DOHH2 (cell line): Measurements from ENCODE around the gene KCNH6.

Experiments
- H3F3A ChIP-seq: fragments of 200-600 bp; sonication (generic), shearing (Covaris generic); 2 replicates; pipeline ENCODE4 v1.6.0; 2016; ENCODE audit warnings: antibody characterized with exemption, mild to moderate bottlenecking; ENCODE audit not compliant: control insufficient read depth, insufficient read depth
- H3K27ac ChIP-seq: fragments of 200-600 bp; sonication (generic); 2 replicates; pipeline ENCODE4 v1.5.1; 2014; ENCODE audit warnings: low read depth, mild to moderate bottlenecking, low read length, moderate library complexity
- H3K27me3 ChIP-seq: fragments of 200-600 bp; sonication (generic); 2 replicates; pipeline ENCODE4 v1.6.1; 2014; ENCODE audit warnings: mild to moderate bottlenecking, low read length, mixed read lengths; ENCODE audit not compliant: control insufficient read depth
- H3K36me3 ChIP-seq: fragments of 200-600 bp; sonication (generic); 2 replicates; pipeline ENCODE4 v1.6.1; 2014; ENCODE audit warnings: mild to moderate bottlenecking, low read length, moderate library complexity, mixed read lengths; ENCODE audit not compliant: control insufficient read depth
- H3K4me1 ChIP-seq: fragments of 200-600 bp; sonication (generic); 2 replicates; pipeline ENCODE4 v1.6.1; 2014; ENCODE audit warnings: mild to moderate bottlenecking, low read length, mixed read lengths; ENCODE audit not compliant: control insufficient read depth
- H3K4me2 ChIP-seq: fragments of 200-600 bp; sonication (generic); 2 replicates; pipeline ENCODE4 v1.6.0; 2014; ENCODE audit warnings: mild to moderate bottlenecking, low read length, moderate library complexity
- H3K4me3 ChIP-seq: fragments of 200-600 bp; sonication (generic); 2 replicates; pipeline ENCODE4 v1.5.1; 2014; ENCODE audit warnings: mild to moderate bottlenecking, low read length, mixed read lengths
- H3K79me2 ChIP-seq: fragments of 200-600 bp; sonication (generic); 2 replicates; pipeline ENCODE4 v1.6.1; 2014; ENCODE audit warnings: mild to moderate bottlenecking, low read length, mixed read lengths; ENCODE audit not compliant: control insufficient read depth
- H3K9me2 ChIP-seq: fragments of 200-600 bp; sonication (generic); replicated peaks from 2 replicates; pipeline ENCODE4 v1.6.1; 2014; ENCODE audit warnings: mild to moderate bottlenecking, low read length, mixed read lengths; ENCODE audit not compliant: control insufficient read depth
- H3K9me3 ChIP-seq: fragments of 200-600 bp; sonication (generic); 2 replicates; pipeline ENCODE4 v1.6.1; 2014; ENCODE audit warnings: antibody characterized with exemption, low read length, mixed read lengths; ENCODE audit not compliant: control insufficient read depth, insufficient read depth
- H4K20me1 ChIP-seq: fragments of 200-600 bp; sonication (generic); 2 replicates; pipeline ENCODE4 v1.6.0; 2014; ENCODE audit warnings: low read depth, mild to moderate bottlenecking, antibody characterized with exemption, low read length, moderate library complexity; ENCODE audit not compliant: control insufficient read depth, insufficient read depth
- CTCF ChIP-seq: fragments of 200-600 bp; sonication (generic); IDR thresholded peaks from one replicate; pipeline ENCODE4 v1.5.1; 2014; ENCODE audit warnings: antibody characterized with exemption, mild to moderate bottlenecking, low read depth, low read length; ENCODE audit not compliant: poor library complexity, severe bottlenecking
- EZH2phosphoT487 ChIP-seq: fragments of 200-600 bp; sonication (generic); IDR thresholded peaks from 2 replicates; pipeline ENCODE4 v1.6.1; 2017; ENCODE audit warnings: borderline replicate concordance, mild to moderate bottlenecking, antibody characterized with exemption, low read length, moderate library complexity, mixed read lengths

The KCNH6 gene

GRCh38 chr17:63525190-63525946, 2.2 kb downstream of the KCNH6 start:
- TF ChIP-seq EZH2phosphoT487 (no peak), CTCF (no peak)
- H3K4me2 ChIP-seq: no peak overlapping the region
- H3K4me3 ChIP-seq: no peak overlapping the region
- no peaks in the 10 kb centered on the region for H3K4me1 ChIP-seq
- H3K27ac ChIP-seq: no peak overlapping the region
- H4K20me1 ChIP-seq: 0 out of 2 replicates have a peak, but pooled peaks cover 2% of the 10 kb centered on the region
- no peaks in the 10 kb centered on the region for H3K9me3 ChIP-seq
- H3K36me3 ChIP-seq: no peaks in the 10 kb centered on the region
- no peaks in the 10 kb centered on the region for H3F3A ChIP-seq
- no peaks in the 10 kb centered on the region for H3K9me2 ChIP-seq
- H3K79me2 ChIP-seq: no peaks in the 10 kb centered on the region
- H3K27me3 ChIP-seq: peaks cover 31% of the 10 kb centered on the region

GRCh38 chr17:63526861-63527260, 3.7 kb downstream of the KCNH6 start:
- no peak overlapping the region for H3K4me2 ChIP-seq
- no peaks in the 10 kb centered on the region for H3K9me2 ChIP-seq
- no peaks in the 10 kb centered on the region for H3K36me3 ChIP-seq
- TF ChIP-seq EZH2phosphoT487 (no peak), CTCF (no peak)
- H3K4me3 ChIP-seq: no peak overlapping the region
- no peaks in the 10 kb centered on the region for H3F3A ChIP-seq
- no peak overlapping the region for H3K27ac ChIP-seq
- H3K79me2 ChIP-seq: no peaks in the 10 kb centered on the region
- H3K27me3 ChIP-seq: peaks cover 27% of the 10 kb centered on the region
- 0 out of 2 replicates have a peak, but pooled peaks cover 2% of the 10 kb centered on the region for H4K20me1 ChIP-seq
- no peaks in the 10 kb centered on the region for H3K4me1 ChIP-seq
- no peaks in the 10 kb centered on the region for H3K9me3 ChIP-seq

- Histone ChIP-seq H4K20me1 (no peaks in the 10 kb centered on the region), H3K36me3 (no peaks in the 10 kb centered on the region), H3K9me3 (no peaks in the 10 kb centered on the region), H3K79me2 (no peaks in the 10 kb centered on the region), H3K4me3 (no peak overlapping the region), H3K27ac (no peak overlapping the region), H3K4me2 (no peak overlapping the region), H3K9me2 (no peaks in the 10 kb centered on the region), H3K27me3 (peaks cover 27% of the 10 kb centered on the region), H3F3A (no peaks in the 10 kb centered on the region), H3K4me1 (no peaks in the 10 kb centered on the region)
- TF ChIP-seq EZH2phosphoT487 (no peak), CTCF (no peak)
Measured at GRCh38 chr17:63528183-63528582, 5.0 kb downstream of the KCNH6 start.
